ENCODE results near the gene ZGPAT.
"Not testable (repeated sequence)": the region's sequence is repeated elsewhere in the genome, so short reads cannot be mapped to it uniquely, and the experiment has no call there.

ZGPAT gene

DNA sequence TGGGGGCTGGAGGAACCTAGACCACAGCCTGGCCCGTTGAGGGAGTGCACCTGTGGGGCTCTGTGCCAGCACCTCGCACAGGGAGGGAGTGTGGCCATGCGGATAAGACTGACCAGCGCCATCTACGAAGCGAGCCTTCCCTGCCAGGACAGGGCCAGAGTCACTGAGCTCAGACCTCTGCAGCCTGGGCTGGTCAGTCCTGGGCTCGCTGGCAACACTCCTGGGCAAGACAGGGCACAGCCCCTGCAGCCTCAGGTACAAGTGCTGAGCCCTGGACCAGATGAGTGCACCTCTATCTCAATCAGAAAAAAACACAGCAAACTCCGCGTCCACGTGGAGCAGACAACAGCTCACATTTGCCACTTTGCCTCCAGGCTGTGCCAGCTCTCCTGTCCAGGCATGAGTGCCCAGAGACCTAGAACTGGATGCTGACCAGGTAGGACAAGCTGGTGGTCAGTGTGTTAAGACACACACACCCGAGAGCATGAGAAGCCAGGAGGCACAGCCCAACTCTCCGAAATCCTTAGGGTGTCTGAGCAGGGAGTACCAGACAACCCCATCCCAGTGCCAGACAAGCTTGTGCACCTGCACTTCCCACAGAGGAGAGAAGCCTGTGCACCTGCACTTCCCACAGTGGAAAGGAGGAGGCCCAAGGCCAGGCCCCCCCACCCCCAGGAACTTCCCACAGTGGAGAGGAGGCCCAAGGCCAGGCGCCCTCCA, 4.9 kb upstream of the ZGPAT start:
- DNase-seq (ENCODE audit: low read depth, low spot score) = no peak

DNA sequence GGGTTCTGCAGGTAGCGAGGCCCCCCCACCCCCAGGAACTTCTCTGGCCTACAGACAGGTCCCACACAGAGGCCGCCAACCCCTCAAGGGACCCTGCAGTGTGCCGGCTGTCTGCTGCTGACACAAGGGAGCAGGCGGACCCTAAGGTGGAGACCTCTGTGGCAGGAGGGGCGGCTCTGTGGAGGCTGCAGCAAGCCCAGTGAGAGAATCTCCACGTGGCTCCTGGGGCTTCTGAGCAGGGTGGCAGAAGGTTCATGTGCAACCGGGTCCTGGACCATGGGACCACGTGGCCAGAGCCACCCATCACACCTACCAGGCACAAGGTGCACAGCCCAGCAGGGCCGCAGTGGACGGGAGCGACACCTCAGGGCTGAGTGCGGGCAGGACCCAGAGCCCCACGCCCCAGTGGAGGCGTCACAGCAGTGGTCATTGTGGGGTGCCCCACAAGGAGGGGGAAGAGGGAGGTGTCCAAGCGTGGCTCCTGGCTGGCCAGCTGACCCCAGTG, 4.3 kb upstream of the ZGPAT start:
- DNase-seq (ENCODE audit: low read depth, low spot score) = no peak

DNA sequence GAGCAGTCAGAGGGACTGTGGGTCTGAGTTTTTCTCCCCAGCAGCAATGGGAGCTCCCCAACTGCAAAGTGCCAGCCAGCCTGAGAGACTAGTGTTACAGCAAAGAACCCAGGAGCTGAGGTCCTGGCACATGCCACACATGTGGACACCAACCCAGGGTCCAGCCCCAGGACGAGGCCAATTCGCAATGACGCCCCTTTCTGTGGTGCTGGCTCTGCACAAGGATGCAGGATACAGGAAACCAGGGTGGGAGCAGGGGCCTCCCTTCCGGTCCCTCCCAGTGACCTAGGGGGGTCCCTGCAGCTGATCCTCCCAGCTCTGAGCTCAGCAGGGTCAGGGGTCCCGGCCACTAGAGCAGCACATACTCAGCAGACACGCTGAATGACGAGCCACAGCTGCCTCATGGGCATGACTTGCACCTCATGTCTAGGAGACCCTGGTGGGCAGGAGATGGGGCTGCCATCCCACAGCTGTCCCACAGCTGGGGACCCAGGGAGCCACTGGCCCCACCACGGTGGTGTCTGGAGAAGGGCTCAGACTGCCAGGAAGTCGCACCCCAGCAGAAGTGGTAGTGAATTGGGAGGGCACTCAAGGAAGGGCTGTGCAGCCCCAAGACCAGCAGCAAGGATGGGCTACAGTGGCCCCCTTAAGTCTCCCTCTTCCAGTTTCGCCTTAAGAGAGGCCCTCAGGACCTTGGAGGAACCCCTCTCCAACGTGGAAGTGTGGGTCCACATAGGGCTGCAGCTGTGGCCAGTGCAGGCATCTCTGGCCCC, 3.7 kb upstream of the ZGPAT start:
- DNase-seq (ENCODE audit: low read depth, low spot score) = no peak

DNA sequence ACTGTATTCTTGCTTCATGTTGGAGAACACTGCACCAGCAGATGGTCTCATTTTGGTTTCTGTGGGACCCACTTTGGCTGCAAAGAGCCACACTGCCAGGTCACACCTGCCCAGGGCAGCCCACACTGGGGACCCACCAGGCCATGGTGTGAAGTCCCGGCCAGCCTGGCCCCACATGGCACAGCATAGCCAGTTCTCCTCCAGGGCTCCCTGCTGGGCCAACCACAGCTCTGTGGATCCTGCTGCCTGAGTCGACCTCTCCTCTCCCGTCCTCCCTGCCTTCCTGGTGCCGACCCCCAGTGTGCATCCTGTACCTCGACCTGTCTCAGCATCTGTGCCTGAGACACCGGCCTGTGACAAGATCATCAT, 3.1 kb upstream of the ZGPAT start:
- DNase-seq (ENCODE audit: low read depth, low spot score) = no peak

DNA sequence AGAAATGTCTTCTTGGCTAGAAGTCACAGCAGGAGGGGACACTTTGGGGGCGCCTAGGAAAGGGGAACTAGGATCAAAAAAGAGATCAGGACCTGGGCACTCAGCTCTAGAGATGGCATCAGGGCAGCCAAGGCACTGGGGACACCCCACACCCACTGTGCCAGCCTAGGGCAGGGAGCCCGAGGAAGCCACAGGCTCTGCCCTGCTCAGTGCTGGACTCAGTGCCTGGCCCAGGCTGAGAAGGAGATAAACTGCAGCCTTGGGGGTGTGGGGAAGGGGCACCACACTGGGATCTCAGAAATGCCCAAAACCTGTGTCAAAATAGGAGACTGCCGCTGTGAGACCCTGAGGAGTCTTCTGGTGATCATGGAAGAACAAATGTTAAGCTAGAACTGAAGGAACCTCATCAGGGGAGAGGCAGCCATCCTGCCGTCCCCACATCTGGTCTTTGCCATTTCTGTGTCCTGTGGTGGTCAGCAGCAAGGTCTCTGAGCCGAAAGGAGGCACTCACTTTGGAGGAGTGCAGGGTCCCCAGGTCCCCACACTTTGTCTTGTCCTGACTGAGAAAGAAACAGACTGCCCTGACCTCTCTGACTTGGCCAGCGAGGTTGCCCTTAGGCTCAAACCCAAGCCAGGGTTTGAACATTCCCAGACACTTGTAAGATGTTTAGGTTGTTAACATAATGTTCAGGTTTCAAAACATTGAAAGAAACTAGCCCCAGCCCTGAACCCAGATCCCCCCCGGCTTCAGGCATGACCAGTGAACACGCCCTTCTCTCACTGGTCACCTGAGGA, 2.4 kb upstream of the ZGPAT start:
- DNase-seq (ENCODE audit: low read depth, low spot score) = no peak

DNA sequence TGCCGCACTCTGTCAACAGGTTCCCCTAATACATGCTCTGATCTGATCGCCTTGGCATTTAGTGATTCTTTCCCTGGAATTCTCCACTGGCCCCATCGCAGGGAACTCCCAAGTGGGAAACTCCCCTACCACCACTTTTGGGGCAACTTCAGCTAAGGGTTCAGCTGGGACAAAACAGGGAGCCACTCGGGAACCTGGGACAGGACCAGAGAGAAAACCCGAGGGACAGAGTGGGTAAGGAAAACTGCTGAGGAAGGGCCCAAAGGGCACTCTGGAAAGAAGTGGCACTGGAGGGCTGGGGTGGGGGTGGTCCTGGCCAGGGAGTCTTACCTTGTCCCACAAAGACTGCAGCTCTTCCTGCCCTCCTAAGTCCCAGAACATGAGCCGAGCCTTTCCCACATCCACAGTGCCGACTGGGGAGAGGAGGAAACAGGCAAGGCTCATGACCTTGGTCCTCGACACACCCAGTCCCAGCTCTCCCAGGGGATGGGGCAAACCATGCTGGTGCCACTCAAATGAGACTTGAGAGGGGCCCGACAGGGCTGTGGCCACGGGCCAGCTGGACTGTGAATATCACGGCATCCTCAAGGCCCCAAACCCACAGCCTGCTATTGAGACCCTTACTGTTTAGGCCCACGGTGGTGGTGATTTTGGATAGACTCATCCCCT, 1.7 kb upstream of the ZGPAT start:
- no peak for DNase-seq (ENCODE audit: low read depth, low spot score)

DNA sequence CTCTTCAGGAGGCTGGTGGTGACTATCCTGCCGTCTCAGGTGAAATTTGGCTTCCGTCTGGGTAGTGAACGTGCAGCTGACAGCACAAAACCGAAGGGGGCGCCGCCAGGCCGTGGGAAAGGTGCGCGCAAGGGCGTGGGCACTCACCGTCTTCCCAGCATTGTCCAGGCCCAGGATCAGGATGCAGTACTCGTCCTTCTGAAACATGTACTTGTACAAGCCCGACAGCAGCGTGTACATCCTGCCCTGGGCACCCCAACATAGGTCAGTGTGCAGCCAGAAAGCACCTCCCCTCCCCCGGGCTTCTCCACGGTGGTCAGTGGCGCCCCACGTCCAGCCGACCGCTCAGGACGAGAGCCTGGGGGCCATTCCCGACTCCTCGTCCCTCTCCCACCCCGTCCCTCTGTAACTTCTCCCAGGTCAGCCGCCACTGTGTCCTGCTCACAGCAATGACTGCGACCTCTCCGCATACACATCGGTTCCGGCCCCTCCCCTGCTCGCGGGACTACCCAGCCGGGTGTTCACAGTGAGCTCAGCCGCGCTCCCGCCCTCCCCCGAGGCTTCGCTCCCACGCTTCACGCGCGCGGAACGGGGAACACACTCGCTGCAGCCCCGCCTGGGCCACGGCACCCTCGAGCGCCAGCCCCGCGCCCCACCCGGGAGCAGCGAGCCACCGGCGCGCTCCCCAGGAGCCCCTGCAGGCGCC, 834 bp upstream of the ZGPAT start:
- DNase-seq (ENCODE audit: low read depth, low spot score) = no peak

DNA sequence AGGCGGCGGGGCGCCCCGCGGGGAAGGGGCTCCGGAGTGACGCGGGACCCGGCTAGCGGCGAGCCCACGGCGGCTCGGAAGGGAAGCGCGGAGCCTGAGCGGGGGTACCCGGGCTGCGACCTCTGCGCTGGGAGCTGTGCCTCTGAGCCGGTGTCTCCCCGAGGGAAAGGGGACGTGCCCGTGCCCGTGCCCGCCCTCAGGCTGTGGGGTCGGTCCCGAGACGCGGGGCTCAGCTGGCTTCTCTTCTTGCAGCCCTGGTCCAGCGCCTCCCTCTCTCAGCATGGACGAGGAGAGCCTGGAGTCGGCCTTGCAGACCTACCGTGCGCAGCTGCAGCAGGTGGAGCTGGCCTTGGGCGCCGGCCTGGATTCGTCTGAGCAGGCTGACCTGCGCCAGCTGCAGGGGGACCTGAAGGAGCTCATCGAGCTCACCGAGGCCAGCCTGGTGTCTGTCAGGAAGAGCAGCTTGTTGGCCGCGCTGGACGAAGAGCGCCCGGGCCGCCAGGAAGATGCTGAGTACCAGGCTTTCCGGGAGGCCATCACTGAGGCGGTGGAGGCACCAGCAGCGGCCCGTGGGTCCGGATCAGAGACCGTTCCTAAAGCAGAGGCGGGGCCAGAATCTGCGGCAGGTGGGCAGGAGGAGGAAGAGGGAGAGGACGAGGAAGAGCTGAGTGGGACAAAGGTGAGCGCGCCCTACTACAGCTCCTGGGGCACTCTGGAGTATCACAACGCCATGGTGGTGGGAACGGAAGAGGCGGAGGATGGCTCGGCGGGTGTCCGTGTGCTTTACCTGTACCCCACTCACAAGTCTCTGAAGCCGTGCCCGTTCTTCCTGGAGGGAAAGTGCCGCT, 686 bp downstream of the ZGPAT start:
- DNase-seq (ENCODE audit: low read depth, low spot score) = no peak

DNA sequence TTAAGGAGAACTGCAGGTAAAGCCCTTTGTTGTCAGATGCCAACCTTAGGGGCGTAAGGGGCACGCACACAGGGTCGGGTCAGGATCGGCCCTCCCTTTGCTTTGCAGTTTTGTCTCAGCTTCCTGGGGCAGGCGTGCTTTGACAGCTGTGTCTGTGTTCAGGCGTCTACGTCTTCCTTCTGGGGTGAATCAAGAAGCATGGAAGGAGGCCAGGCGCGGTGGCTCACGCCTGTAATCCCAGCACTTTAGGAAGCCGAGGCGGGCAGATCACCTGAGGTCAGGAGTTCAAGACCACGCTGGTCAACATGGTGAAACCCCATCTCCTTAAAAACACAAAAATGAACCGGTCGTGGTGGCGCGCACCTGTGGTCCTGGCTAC, 1.3 kb downstream of the ZGPAT start:
- no peak for DNase-seq (ENCODE audit: low read depth, low spot score)

DNA sequence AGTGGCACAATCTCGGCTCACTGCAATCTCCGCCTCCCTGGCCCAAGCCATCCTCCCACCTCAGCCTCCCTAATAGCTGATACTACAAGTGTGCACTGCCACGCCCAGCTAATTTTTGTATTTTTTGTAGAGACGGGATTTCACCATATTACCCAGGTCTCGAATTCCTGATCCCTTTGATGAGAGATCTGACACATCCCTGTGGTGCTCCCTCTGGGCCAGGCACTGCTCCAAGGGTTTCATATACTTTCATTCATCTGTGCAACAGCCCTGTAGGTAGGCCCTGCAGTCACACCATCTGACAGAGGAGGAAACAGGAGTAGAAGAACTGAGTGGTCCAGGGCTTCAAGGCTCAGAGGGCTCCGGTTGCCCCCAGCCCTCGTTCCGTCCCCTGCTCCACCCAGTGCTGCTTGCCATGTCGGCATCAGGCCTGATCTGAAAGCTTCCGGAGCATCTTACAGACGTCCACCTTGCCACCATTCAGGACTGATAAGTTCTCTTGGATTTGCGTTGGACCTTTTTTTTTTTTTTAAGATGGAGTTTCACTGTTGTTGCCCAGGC, 3.3 kb downstream of the ZGPAT start:
- no peak for DNase-seq (ENCODE audit: low read depth, low spot score)

DNA sequence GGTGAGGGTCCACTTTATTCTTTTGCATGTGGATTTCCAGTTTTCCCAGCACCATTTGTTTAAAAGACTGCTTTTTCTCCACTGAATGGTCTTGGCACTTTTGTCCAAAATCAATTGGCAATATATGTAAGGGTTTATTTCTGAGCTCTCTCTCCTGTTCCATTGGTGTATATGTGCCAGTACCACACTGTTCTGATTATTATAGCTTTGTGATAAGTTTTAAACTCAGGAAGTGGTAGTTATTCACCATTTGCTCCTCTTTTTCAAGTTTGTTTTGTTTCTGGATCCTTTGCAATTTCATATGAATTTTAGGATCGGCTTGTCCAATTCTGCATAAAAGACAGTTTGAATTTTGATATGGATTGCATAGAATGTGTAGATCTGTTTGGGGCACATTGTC, 4.4 kb downstream of the ZGPAT start:
- no peak for DNase-seq (ENCODE audit: low read depth, low spot score)

DNA sequence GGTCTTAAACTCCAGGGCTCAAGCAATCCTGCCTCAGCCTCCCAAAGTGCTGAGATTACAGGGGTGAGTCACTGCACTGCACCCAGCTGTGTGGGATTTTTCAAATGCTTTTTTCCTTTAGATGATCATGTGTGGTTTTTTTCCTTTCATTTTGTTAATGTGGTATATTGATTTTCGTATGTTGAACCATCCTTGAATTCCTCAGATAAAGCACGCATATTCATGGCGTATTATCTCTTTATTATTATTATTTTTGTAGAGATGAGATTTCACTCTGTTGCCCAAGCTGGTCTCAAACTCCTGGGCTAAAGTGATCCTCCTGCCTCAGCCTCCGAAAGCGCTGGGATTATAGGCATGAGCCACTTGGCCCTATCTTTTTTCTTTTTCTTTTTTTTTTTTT, 7.0 kb downstream of the ZGPAT start:
- no peak for DNase-seq (ENCODE audit: low read depth, low spot score)

DNA sequence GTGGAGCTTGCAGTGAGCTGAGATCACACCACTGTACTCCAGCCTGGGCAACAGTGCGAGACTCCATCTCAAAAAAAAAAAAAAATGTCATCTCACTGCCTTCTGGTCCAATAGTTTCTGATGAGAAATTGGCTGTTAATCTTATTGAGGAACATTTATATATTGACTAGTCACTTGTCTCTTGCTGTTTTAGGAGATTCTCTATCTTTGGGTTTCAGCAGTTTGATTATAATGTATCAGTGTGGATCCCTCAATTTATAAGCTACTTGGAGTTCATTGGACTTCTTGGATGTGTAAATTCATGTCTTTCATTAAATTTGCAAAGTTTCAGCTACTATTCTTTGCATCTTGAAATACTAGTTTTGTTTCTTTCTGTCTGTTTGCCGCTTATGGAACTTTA, 11.2 kb downstream of the ZGPAT start:
- DNase-seq (ENCODE audit: low read depth, low spot score) = no peak

DNA sequence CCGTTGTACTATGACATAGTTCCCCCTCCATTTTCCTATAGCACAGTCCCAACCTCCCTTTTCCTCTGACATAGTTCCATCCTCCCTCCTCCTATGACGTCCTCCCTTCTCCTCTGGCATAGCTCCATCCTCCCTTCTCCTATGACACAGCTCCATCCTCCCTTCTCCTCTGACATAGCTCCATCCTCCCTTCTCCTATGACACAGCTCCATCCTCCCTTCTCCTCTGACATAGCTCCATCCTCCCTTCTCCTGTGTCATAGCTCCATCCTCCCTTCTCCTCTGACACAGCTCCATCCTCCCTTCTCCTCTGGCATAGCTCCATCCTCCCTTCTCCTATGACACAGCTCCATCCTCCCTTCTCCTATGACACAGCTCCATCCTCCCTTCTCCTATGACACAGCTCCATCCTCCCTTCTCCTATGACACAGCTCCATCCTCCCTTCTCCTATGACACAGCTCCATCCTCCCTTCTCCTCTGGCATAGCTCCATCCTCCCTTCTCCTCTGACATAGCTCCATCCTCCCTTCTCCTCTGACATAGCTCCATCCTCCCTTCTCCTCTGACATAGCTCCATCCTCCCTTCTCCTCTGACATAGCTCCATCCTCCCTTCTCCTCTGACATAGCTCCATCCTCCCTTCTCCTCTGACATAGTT, 15.3 kb downstream of the ZGPAT start:
- not testable (repeated sequence) for DNase-seq (ENCODE audit: low read depth, low spot score)

DNA sequence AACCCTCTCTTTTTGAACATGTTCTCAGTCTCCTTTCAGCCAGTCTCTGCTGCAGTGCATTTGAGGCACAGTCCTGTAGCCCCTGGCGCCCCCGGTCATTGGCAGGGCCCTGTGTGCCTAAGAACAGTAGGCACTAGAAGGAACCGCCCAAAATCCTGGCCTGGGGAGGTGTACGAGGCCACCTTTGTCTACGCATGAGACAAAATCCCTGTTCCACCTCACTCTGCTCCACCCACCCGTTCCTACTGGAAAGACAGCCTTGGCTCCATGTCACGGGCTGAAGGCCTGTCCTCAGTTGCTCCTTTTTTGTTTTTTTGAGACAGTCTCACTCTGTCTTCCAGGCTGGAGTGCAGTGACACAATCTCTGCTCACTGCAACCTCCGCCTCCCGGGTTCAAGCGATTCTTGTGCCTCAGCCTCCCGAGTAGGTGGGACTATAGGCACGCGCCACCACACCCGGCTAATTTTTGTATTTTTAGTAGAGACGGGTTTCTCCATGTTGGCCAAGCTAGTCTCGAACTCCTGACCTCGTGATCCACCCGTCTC, 22.4 kb downstream of the ZGPAT start:
- DNase-seq (ENCODE audit: low read depth, low spot score) = not testable (repeated sequence)

DNA sequence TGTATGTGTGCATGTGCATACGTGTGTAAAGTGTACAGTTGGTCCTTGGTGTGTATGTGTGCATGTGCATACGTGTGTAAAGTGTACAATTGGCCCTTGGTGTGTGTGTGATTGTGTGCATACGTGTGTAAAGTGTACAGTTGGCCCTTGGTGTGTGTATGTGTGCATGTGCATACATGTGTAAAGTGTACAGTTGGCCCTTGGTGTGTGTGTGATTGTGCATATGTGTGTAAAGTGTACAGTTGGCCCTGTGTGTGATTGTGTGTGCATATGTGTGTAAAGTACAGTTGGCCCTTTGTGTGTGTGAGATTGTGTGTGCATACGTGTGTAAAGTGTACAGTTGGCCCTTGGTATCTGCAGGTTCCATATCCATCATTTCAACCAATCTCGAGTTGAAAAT, 23.6 kb downstream of the ZGPAT start:
- no peak for DNase-seq (ENCODE audit: low read depth, low spot score)

DNA sequence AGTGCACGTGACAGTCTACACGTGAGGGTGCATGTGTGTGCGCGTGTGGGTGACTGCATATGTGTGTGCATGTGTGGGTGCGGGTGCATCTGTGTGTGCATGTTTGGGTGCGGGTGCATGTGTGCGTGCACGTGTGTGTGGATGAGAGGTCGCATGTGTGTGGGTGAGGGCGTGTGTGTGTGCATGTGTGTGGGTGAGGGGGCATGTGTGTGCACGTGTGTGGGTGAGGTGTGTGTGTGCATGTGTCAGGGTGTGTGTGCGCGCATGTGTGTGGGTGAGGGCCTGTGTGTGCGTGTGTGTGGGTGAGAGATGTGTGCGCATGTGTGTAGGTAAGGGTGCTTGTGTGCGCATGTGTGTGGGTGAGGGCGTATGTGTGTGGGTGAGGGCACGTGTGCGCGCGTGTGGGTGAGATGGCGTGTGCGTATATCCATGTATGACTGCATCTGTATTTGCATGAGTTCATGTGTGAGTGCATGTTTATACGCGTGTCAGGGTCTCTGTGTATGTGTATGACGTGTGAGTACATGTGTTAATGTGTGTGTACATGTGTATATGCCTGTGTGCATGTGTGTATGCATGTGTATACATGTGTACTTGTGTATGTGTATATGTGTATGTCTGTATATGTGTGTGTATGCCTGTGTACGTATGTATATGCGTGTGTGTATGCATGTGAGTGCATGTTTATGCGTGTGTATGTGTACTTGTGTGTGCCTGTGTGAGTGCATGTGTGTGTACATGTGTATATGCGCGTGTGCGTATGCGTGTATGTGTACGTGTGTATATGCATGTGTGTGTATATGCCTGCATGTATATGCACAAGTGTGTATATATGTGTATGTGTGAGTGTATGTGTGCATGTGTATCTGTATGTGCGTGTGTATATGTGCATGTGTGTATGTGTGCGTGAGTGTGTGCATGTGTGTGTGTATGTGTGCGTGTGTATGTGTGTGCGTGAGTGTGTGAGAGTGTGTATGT, 24.6 kb downstream of the ZGPAT start:
- DNase-seq (ENCODE audit: low read depth, low spot score) = no peak

DNA sequence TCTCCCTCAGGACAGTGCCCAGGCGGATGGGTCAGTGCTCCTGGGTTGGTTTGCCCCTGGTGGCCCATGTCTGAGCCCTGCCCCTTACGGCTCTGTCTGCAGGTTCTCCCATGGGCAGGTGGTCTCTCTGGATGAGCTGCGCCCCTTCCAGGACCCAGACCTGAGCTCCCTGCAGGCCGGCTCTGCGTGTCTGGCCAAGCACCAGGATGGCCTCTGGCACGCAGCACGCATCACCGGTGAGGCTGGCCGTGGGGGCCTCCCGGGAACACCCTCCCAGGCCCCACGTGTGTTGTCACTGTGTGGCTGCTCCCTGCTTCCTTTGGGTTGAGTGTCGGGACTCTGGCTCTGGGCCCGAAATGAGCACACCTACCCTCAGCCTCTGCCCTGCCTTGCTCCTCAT, 25.3 kb downstream of the ZGPAT start:
- DNase-seq (ENCODE audit: low read depth, low spot score) = no peak

Measured in brain pericyte (primary cell).